ENCODE measurements around the gene CPZ. TPM values are rescaled to one million over a fixed set of nuclear protein-coding genes. Genes with fewer than 3 reads are reported as not detected.

The CPZ gene
- total and polyA plus RNA-seq, 9 donors: 3.3 to 18.4 (median 5.9) TPM

DNA sequence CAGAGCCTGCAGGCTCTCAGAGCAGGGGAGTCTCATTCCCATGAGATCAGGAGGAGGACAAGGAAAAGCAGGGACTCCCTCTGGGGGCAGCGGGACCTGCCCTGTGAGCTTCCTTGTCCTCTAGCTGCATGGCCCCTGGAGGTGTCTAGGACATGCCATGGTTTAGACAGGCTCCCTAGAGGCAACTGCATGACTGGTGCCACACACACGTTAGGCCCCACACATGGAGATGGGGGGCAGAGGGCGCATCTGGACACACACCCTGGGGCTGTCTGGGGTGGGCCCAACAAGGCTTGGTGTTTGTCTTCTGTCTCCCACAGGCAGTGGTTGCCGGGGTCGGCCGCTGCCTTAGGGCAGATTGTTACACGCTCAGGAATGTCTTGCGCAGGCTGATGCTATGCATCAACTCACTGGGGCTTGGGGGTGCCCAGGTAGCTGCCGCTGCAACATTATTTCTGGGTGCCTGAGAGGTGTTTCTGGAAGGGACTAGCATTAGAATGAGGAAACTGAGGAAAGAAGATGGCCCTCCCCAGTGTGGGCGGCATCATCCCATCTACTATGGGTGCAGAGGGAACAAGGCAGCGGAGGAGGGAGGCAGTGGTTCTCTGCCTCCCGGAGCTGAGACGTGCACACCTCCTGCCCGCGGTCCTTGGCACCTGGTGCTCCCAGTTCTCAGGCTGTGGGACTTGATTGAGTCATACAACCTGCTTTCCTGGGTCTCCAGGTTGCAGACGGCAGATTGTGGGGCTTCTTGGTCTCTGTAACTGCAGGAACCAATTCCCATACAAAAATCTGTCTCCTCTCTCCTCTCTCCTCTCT, 44.4 kb upstream of the CPZ start:
- WGBS (ENCODE audit: insufficient coverage): 80% methylated on average over 14 of the region's 16 CpGs
- DNase-seq: no peak
- no peak overlapping the region for H3K4me3 ChIP-seq (ENCODE audit: low read length)
- peaks cover 3% of the 10 kb centered on the region for H3K4me1 ChIP-seq (ENCODE audit: control insufficient read depth, insufficient read depth, low read length)
- H3K27me3 ChIP-seq (ENCODE audit: control insufficient read depth, insufficient read depth, low read length): peaks cover 4% of the 10 kb centered on the region
- H3K27ac ChIP-seq (ENCODE audit: low read length): no peak overlapping the region
- no peaks in the 10 kb centered on the region for H3K36me3 ChIP-seq (ENCODE audit: control insufficient read depth, insufficient read depth, low read length)
- H3K9me3 ChIP-seq (replicated peaks; ENCODE audit: control insufficient read depth, low read depth, low read length): no peaks in the 10 kb centered on the region

DNA sequence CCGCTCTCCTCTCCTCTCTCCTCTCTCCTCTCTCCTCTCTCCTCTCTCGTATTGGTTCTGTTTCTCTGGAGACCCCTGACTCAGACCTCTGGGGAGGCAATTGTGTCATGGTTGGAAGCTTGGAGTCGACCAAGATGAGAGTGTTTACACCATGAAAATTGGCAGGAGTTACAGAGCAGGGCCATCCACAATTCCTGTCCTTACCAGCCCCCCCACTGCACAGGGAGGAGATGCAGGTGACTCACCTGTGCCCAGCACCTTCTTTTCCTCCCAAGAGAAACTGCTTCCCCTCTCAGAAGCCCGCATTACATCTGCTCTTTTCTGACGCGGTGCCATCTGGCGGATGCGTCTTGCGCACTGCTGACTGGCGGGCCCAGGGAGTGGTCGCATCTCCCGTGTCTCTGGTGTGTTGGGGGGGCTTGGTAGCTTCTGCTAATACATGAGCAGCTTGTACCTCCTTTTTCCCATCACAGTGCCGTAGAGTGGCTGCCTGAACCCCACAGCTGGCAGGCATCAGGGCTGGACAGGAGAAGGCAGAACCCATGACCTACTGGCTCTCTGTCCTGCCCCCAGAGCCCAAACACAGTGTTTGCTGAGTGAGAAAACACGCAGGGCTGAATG, 43.7 kb upstream of the CPZ start:
- Histone ChIP-seq H3K27ac (ENCODE audit: low read length) (no peak overlapping the region), H3K36me3 (ENCODE audit: control insufficient read depth, insufficient read depth, low read length) (no peaks in the 10 kb centered on the region), H3K27me3 (ENCODE audit: control insufficient read depth, insufficient read depth, low read length) (peaks cover 4% of the 10 kb centered on the region), H3K9me3 (replicated peaks; ENCODE audit: control insufficient read depth, low read depth, low read length) (no peaks in the 10 kb centered on the region), H3K4me1 (ENCODE audit: control insufficient read depth, insufficient read depth, low read length) (peaks cover 3% of the 10 kb centered on the region), H3K4me3 (ENCODE audit: low read length) (no peak overlapping the region)
- 52% methylated on average over 2 of the region's 14 CpGs for WGBS (ENCODE audit: insufficient coverage)
- DNase-seq: no peak

DNA sequence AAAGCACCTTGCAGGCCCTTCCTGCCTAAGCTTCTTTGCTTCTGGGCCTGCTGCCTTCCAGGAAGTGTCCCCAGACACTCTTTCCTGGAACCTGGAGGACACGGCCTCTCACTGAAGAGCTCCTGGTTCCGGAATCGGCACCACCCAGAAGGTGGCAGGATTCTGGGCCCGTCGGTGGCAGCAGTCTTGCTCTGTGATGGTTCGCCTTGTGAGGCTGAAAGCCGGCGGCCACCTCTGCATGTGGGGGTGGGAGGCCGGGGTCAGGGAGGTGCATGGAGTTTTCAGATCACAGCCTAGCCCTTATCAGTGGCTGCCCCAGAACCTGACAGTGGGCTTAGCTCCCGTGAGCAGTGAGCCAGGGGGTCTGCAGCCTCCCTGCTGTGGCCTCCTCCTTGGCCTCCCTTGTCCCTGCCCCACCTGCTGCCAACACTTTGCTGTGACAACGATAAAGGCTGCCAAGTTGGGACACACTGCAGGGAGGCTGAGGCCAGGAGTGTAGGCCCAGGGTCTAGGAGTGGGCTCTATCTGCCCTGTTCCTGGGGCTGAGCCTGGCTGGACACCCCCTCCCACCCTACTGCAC, 43.1 kb upstream of the CPZ start:
- H3K27ac ChIP-seq (ENCODE audit: low read length): no peak overlapping the region
- no peaks in the 10 kb centered on the region for H3K9me3 ChIP-seq (replicated peaks; ENCODE audit: control insufficient read depth, low read depth, low read length)
- peaks cover 3% of the 10 kb centered on the region for H3K4me1 ChIP-seq (ENCODE audit: control insufficient read depth, insufficient read depth, low read length)
- DNase-seq: no peak
- H3K36me3 ChIP-seq (ENCODE audit: control insufficient read depth, insufficient read depth, low read length): no peaks in the 10 kb centered on the region
- peaks cover 4% of the 10 kb centered on the region for H3K27me3 ChIP-seq (ENCODE audit: control insufficient read depth, insufficient read depth, low read length)
- WGBS (ENCODE audit: insufficient coverage): 61% methylated on average over 11 of the region's 11 CpGs
- H3K4me3 ChIP-seq (ENCODE audit: low read length): no peak overlapping the region

DNA sequence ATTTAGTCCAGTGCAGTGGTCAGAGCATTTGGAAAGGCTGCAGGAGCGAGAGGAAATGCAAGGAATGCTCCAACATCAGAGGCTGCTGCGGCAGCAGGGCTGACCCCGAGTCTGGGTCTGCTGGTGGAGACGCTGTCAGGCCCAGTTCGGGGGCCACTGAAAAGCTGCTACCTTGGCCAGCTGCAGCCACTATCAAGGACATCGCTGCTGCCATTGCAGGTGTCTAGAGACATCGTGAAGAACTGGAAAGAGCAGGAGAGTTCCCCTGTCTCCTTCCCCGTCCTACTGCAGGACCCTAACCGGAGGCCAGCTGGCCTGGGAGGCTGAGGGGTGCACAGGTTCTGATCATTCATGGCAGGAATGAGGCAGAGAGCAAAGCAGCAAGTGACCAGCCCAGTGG, 41.9 kb upstream of the CPZ start:
- no peaks in the 10 kb centered on the region for H3K4me1 ChIP-seq (ENCODE audit: control insufficient read depth, insufficient read depth, low read length)
- WGBS (ENCODE audit: insufficient coverage): 54% methylated on average over 9 of the region's 9 CpGs
- H3K27me3 ChIP-seq (ENCODE audit: control insufficient read depth, insufficient read depth, low read length): peaks cover 7% of the 10 kb centered on the region
- no peak overlapping the region for H3K27ac ChIP-seq (ENCODE audit: low read length)
- no peaks in the 10 kb centered on the region for H3K36me3 ChIP-seq (ENCODE audit: control insufficient read depth, insufficient read depth, low read length)
- no peak overlapping the region for H3K4me3 ChIP-seq (ENCODE audit: low read length)
- no peaks in the 10 kb centered on the region for H3K9me3 ChIP-seq (replicated peaks; ENCODE audit: control insufficient read depth, low read depth, low read length)
- no peak for DNase-seq

DNA sequence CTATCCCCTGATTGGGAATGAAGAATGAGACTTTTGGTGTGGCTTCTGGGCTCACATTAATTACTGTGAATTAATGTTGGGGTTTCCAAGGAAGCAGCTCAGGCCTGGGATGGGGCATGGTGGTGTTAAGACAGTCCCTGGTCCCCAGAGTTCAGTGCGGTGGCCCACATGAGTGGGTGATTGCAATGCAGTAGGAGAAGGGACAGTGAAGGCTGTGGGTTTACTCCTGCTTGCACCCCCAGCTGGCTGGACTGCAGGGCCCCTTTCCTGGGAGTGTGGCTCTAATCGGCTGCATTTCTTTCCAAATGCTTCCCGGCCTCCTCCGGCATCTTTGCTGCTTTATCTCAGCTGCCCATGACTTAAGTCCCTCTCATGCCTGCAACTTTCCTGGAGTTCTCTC, 40.5 kb upstream of the CPZ start:
- Histone ChIP-seq H3K4me3 (ENCODE audit: low read length) (no peak overlapping the region), H3K36me3 (ENCODE audit: control insufficient read depth, insufficient read depth, low read length) (no peaks in the 10 kb centered on the region), H3K27me3 (ENCODE audit: control insufficient read depth, insufficient read depth, low read length) (peaks cover 6% of the 10 kb centered on the region), H3K9me3 (replicated peaks; ENCODE audit: control insufficient read depth, low read depth, low read length) (no peaks in the 10 kb centered on the region), H3K4me1 (ENCODE audit: control insufficient read depth, insufficient read depth, low read length) (no peaks in the 10 kb centered on the region), H3K27ac (ENCODE audit: low read length) (no peak overlapping the region)
- DNase-seq: no peak
- WGBS (ENCODE audit: insufficient coverage): 83% methylated on average over 4 of the region's 4 CpGs

DNA sequence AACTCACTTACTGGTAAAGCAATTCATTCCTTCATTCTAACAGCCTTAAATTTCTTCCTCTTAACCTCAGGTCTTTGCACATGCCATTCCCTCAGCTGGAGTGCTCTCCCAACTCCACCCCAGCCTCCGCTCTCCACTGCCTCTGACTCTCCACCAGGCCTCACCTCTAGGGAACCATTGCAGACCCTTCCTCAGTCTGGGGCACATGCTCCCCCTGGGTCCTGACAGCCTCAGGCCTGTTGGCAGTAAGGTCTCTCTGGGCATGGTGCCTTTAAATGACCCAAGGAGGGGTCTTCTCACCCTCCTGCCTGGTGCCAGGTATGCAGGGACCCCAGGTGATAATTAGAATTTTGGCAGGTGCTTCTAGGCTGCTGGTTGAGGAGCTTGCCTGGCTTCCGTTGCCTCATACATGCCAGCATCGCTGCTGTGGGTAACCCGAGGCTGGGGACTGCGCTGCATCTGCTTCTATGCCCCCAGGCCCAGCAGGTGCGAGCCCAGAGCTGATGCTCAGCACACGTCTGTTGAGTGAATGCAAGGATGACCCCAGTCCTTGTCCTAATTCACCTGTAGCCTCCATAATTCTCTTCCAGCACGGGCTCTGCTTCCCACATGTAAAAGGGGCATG, 39.9 kb upstream of the CPZ start:
- no peak overlapping the region for H3K4me3 ChIP-seq (ENCODE audit: low read length)
- 65% methylated on average over 8 of the region's 8 CpGs for WGBS (ENCODE audit: insufficient coverage)
- no peaks in the 10 kb centered on the region for H3K4me1 ChIP-seq (ENCODE audit: control insufficient read depth, insufficient read depth, low read length)
- H3K27ac ChIP-seq (ENCODE audit: low read length): no peak overlapping the region
- no peaks in the 10 kb centered on the region for H3K36me3 ChIP-seq (ENCODE audit: control insufficient read depth, insufficient read depth, low read length)
- no peaks in the 10 kb centered on the region for H3K9me3 ChIP-seq (replicated peaks; ENCODE audit: control insufficient read depth, low read depth, low read length)
- H3K27me3 ChIP-seq (ENCODE audit: control insufficient read depth, insufficient read depth, low read length): peaks cover 6% of the 10 kb centered on the region
- DNase-seq: no peak

DNA sequence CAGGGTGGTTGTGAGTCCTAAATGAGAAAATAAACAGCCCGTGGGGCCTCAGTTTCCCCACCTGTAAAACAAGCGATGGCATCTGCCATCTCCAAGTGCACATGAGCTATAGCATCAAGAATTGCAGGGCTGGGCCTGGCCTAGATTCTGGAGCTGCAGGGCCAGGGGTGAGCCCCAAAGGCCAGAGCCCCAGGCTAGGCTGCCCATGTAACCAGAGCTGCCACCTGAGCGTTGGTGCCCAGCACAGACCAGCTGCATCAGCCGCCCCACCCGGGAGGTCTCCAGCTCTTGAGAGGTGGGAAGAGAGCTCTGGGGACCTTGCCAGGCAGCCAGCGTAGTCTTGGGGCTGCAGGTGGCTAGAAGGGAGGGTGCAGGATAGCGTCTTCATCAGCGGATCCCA, 39.3 kb upstream of the CPZ start:
- H3K4me3 ChIP-seq (ENCODE audit: low read length): no peak overlapping the region
- 89% methylated on average over 8 of the region's 8 CpGs for WGBS (ENCODE audit: insufficient coverage)
- no peak for DNase-seq
- no peaks in the 10 kb centered on the region for H3K36me3 ChIP-seq (ENCODE audit: control insufficient read depth, insufficient read depth, low read length)
- no peaks in the 10 kb centered on the region for H3K4me1 ChIP-seq (ENCODE audit: control insufficient read depth, insufficient read depth, low read length)
- no peaks in the 10 kb centered on the region for H3K9me3 ChIP-seq (replicated peaks; ENCODE audit: control insufficient read depth, low read depth, low read length)
- no peak overlapping the region for H3K27ac ChIP-seq (ENCODE audit: low read length)
- H3K27me3 ChIP-seq (ENCODE audit: control insufficient read depth, insufficient read depth, low read length): peaks cover 6% of the 10 kb centered on the region

DNA sequence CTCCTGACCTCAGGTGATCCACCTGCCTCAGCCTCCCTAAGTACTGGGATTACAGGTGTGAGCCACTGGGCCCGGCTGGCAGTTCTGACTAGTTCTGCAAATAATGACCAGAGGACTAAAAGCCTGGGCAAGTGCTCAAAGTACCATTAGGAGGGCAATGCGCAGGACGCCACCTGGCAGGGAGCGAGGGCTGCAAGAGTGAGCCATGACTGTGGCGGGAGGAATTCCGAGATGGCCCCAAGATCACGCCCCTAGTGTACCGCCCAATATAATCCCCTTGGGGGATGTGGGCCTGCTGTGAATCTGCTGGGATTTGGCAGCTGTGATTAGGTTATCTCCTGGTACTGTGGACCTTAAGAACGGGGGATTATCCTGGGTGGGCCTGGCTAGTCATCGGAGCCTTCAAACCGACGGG, 38.6 kb upstream of the CPZ start:
- H3K27ac ChIP-seq (ENCODE audit: low read length): no peak overlapping the region
- peaks cover 4% of the 10 kb centered on the region for H3K27me3 ChIP-seq (ENCODE audit: control insufficient read depth, insufficient read depth, low read length)
- H3K9me3 ChIP-seq (replicated peaks; ENCODE audit: control insufficient read depth, low read depth, low read length): no peaks in the 10 kb centered on the region
- DNase-seq: no peak
- H3K36me3 ChIP-seq (ENCODE audit: control insufficient read depth, insufficient read depth, low read length): no peaks in the 10 kb centered on the region
- WGBS (ENCODE audit: insufficient coverage): 67% methylated on average over 8 of the region's 12 CpGs
- H3K4me3 ChIP-seq (ENCODE audit: low read length): no peak overlapping the region
- H3K4me1 ChIP-seq (ENCODE audit: control insufficient read depth, insufficient read depth, low read length): no peaks in the 10 kb centered on the region

DNA sequence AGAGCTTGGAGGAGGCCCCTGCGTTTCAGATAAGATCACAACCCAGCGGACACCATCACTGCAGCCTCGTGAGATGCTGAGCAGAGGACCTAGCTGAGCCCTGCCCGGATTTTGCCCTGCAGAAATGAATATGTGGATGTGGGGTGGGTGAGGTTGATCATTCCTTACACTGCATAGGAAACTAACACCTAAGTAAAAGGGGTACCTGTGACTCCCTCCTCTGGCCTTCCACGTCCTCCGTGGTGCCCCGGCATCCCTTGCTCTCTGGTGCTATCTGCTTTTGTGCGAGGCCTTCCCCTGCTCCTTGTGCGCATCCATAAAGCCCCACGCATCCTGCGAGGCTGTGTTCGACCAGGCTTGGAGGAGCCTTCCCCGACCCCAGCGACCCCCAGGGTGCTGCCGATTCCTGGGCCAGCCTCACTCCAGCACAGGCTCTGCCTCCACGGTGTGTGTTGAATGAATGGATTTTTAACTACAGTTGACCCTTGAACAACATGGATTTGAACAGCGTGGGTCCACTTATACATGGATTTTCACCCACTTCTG, 37.9 kb upstream of the CPZ start:
- no peak overlapping the region for H3K27ac ChIP-seq (ENCODE audit: low read length)
- no peak overlapping the region for H3K4me3 ChIP-seq (ENCODE audit: low read length)
- no peaks in the 10 kb centered on the region for H3K36me3 ChIP-seq (ENCODE audit: control insufficient read depth, insufficient read depth, low read length)
- peaks cover 4% of the 10 kb centered on the region for H3K27me3 ChIP-seq (ENCODE audit: control insufficient read depth, insufficient read depth, low read length)
- no peak for DNase-seq
- 78% methylated on average over 10 of the region's 17 CpGs for WGBS (ENCODE audit: insufficient coverage)
- H3K9me3 ChIP-seq (replicated peaks; ENCODE audit: control insufficient read depth, low read depth, low read length): no peaks in the 10 kb centered on the region
- H3K4me1 ChIP-seq (ENCODE audit: control insufficient read depth, insufficient read depth, low read length): no peaks in the 10 kb centered on the region

DNA sequence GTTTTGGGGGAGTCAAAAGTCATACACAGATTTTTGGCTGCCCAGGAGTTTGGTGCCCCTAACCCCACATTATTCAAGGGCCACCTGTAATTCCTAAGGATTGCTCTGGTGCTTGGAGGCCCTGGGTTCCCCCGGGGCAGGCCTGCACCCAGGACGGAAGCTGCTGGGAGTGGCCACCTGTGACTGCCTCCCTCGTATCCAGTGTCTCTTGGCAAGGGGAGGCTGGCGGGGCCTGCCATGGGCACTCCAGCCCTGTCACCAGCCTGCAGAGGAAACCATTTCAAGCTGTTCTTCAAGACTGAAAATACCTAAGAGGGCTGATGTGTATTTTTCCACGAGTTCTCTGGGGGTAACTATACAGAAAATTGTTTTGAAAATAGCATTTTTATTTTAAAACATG, 36.8 kb upstream of the CPZ start:
- 63% methylated on average over 3 of the region's 5 CpGs for WGBS (ENCODE audit: insufficient coverage)
- Histone ChIP-seq H3K4me3 (ENCODE audit: low read length) (no peak overlapping the region), H3K27me3 (ENCODE audit: control insufficient read depth, insufficient read depth, low read length) (peaks cover 4% of the 10 kb centered on the region), H3K9me3 (replicated peaks; ENCODE audit: control insufficient read depth, low read depth, low read length) (no peaks in the 10 kb centered on the region), H3K4me1 (ENCODE audit: control insufficient read depth, insufficient read depth, low read length) (no peaks in the 10 kb centered on the region), H3K27ac (ENCODE audit: low read length) (no peak overlapping the region), H3K36me3 (ENCODE audit: control insufficient read depth, insufficient read depth, low read length) (no peaks in the 10 kb centered on the region)
- no peak for DNase-seq
